ENCODE measurements around the gene CD300E.
"Not testable (repeated sequence)": the region's sequence is repeated elsewhere in the genome, so short reads cannot be mapped to it uniquely, and the experiment has no call there.

The CD300E gene

DNA sequence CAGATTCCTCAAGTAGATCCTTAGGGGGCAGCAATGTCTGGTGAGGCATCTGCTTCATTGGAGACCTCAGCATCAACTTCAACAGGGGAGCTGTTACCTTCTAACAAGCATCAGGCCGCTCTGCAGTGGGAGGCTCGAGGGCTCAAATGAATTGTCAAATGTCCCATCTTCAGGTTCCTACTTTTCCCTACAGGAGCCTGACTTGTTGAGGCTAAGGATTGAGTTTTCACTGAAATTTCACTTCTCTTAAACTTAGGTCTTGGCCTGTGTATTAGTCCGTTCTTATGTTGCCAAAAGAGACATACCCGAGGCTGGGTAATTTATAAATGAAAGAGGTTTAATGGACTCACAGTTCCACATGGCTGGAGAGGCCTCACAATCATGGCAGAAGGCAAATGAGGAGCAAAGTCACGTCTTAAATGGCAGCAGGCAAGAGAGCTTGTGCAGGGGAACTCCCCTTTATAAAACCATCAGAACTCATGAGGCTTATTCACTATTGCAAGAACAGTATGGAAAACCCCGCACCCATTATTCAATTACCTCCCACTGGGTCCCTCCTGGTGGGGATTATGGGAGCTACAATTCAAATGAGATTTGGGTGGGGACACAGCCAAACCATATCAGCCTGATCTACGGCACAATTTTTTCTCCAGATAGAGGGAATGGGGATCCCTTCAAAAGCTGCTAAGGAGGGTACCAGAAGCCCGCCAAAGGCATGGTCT is 26.3 kb downstream of the CD300E start:
- no peak for DNase-seq

DNA sequence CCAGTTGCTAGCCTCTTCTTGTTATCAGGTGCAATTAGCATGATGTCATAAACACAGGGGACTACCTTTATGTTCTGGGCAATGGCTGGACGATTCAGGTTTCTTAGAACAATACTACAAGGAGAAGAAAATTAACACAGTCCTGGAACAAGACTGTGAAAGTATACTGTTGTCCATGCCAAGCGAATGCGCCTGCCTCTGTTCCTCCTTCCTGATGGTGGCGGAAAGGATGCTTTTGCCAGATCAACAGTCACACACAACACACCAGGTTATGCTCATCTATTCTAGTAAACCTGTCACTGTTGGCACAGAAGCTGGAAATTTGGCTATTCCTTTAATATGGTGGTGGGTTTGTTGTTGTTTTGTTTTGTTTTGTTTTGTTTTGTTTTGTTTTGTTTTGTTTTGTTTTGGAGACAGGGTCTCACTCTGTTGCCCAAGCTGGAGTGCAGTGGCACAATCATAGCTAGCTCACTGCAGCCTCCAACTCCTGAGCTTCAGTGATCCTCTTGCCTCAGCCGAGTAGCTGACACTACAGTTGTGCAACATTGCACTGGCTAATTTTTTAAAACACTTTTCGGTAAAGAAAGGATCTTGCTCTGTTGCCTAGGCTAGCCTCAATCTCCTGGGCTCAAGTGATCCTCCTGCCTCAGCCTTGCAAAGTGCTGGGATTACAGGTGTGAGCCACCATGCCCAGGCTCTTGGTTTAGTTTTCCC is 28.3 kb downstream of the CD300E start:
- DNase-seq = no peak

DNA sequence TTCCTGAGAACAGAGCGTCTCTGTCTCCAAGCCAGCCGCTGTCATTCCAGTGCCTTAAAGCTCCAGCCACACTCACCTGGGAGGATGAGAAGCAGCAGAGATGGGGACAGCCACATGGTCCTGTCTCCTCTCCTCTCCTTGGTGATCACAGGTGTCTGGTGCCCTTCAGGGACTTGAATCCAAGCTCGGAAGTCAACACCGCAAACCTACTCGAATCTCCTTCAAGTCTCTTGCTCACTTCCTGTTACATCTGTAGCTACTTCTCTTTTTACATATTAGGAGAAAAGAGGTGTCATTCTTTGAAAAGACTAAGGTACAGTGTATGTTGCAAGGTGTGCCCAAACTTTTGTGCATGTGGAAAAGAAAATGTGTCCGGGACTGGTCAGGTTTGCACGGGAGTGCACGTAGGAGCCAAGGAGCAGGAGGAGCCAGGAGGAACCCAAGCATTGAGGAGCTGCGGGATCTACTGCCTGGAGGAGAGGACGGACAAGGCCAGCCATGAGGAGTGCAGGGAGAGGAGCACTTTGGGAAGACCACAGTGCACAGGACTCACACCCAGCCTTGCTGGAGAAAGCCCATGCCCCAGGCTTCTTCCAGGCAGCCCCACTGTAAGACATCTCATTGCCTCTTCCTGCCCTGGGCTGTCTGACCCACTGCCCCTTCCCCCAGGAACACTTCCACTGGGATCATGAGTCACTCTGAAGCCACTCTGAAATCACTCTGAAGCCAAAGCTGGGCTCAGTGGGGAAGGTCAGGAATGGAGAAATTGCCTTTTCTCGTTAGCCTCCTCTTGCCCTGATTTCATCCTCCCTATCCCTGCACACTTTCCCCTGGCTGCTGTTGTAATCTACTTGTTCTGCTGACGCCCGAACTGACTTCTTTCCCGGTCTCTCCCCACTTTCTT is 31.2 kb downstream of the CD300E start, which contains the start of gene CD300LD:
Gene CD300LD, minus strand, starts transcription at position 197 of the 904 bp plus-strand sequence. Its CDS starts 81 bp downstream, at position 116.
- no peak for DNase-seq

GRCh38 chr17:74591503-74591902 is 32.0 kb downstream of the CD300E start:
- DNase-seq = no peak

- DNase-seq = no peak
These were observed 37.8 kb downstream of the CD300E start for GRCh38 chr17:74585711-74586110.

- DNase-seq = no peak
These were observed 39.1 kb downstream of the CD300E start for GRCh38 chr17:74584292-74585060.

DNA sequence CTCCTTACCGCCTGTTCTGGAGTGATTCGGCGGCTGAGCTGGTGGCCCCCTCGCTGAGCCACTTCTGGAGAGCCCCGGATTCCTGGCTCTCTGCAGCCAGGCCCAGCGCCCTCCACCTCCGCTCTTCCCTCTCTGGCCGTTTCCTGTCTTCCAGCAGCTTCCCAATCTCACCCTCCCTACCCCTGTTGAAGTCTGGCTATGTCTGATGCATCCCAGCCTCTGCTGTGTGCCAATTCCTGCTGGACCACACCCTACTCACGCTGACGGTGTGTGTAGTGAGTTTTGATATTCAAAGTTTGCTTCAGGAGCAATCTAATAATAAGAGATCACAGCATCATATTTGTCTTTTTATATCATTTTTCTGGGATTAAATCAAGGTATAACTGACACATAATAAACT is 40.9 kb downstream of the CD300E start:
- no peak for DNase-seq

DNA sequence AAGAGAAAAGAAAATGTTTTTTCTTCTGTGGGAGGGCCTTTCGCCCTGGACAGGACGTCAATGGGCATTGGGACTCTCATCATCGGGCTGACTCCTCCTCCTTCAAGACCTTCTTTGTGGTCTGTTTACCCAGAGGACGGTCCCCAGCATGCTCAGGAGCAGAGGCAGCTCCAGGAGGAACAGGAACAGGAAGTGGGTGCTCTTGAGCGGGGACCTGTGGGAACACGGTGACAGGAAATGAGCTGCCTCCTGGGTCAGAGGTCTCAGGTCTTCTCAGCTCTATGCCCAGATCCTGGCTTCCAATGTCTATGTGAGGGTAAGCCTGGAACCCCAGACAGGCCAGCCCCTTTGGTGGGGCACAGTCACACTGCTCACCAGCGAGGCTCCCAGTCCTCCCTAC is 43.6 kb downstream of the CD300E start:
- no peak for DNase-seq

DNA sequence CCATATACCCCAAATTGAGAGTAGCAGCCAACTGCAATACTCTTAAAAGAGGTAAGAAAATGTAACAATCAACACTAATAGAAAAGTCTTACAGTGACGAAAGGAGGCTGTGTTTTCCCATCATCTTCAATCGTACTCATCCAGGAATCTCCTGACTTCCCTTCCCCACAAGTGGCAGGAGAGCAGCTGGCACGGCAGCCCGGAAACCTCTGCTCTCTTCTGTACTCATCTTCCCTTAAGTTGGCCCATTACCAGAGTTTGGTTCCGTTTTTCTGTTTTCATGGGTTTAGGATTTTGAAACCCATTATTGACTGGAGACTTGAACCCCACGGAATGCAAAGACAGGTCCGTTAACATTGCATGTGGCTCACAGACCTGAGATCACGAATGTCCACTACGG is 44.6 kb downstream of the CD300E start:
- DNase-seq = no peak

DNA sequence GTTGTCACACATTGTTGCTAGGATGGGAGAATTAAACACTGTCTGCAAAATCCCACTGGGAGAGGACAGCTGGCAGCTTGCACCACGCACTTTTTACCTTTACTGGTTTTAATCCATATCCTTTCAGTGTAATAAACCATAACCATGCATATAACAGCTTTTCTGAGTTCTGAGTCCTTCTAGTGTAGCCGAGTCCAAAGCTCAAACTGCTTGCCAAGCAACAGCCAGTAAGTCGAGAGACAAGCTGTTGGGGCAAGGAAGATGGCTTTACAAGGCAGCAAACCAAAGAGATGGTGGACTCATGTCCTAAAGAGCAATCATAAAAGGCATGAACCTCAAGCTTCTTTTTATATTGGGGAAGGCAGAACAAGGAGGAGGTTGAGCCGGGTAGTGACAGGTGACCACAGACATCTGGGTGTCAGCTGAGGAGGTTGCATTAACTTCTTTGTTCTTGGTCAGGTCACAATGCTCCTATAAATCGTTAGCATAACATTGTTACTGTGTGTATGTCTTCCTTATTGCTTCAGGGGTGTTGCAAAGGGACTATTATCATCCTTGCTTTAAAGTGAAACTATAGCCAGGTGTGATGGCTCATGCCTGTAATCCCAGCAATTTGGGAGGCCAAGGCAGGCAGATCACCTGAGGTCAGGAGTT is 48.9 kb downstream of the CD300E start:
- no peak for DNase-seq

GRCh38 chr17:74573635-74574034 is 49.9 kb downstream of the CD300E start:
- not testable (repeated sequence) for DNase-seq

GRCh38 chr17:74573169-74573568 is 50.4 kb downstream of the CD300E start:
- no peak for DNase-seq

- no peak for DNase-seq
These were observed 51.8 kb downstream of the CD300E start for GRCh38 chr17:74571621-74572270.

GRCh38 chr17:74569020-74570003 is 54.2 kb downstream of the CD300E start:
- DNase-seq = no peak

GRCh38 chr17:74568106-74568873 is 55.2 kb downstream of the CD300E start:
- no peak for DNase-seq

DNA sequence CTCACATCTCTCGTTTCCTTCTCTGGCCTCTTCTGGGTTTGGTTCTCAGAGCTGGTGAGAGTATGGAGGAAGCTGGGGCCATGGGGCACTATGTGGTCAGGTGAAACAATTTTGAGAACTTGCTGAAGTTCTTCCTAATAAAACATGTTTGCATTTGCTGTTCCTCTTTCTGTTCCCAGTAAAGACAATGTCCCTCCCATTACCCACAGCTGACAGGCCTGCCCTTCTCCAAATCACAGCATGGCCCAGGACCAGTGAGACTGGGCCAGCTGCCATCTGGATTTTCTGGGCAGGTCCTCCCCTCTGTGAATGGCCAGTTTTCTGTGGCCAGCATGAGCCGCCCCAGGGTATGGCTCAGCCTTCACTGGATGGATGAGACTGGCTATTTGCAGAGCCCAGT is 56.1 kb downstream of the CD300E start, which contains the start of gene CD300H:
Gene CD300H, minus strand, starts transcription at position 113 of the 400 bp plus-strand sequence.
- DNase-seq = no peak

- peak; percentile 16 for DNase-seq
These were observed 57.3 kb downstream of the CD300E start for GRCh38 chr17:74566132-74566753.

DNA sequence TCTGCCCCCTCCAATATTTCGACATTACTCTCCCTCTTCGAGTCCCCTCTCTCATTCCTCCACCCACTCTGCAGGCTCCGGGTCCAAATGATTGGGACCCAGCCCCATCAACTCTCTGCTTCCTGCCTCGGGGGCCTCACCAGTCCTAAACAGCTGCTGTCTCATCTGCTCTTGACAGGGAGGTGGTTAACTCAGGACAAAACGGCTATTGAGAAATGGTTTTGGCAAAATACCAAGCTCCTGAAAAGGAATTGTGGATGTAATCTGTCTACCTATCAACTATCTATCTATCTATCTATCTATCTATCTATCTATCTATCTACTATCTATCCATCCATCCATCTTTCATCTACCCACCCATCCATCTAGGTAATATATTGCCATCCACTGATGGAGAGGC is 58.4 kb downstream of the CD300E start:
- DNase-seq = no peak

- no peak for DNase-seq
These were observed 60.2 kb downstream of the CD300E start for GRCh38 chr17:74563358-74563757.
